Skeletal muscle tissue (tissue), 4 donors: ENCODE results near the gene ADIPOR2. TPM values are rescaled to one million over a fixed set of nuclear protein-coding genes. Genes with fewer than 3 reads are reported as not detected.

Experiments
- H3K27ac ChIP-seq: one replicate; pipeline ENCODE4 v1.7.0; 2013; ENCODE audit warnings: mild to moderate bottlenecking, low read depth, low read length, inconsistent platforms
- H3K27me3 ChIP-seq, 3 donors: one replicate each; pipeline ENCODE4 v1.7.0; 2013; ENCODE audit warnings: low read length in 3 of 3; ENCODE audit not compliant: control insufficient read depth in 3 of 3, insufficient read depth in 3 of 3
- H3K36me3 ChIP-seq, 3 donors: one replicate each; pipeline ENCODE4 v1.7.0; 2013; ENCODE audit warnings: low read length in 3 of 3; ENCODE audit not compliant: control insufficient read depth in 3 of 3, insufficient read depth in 3 of 3
- H3K4me1 ChIP-seq, 3 donors: one replicate each; pipeline ENCODE4 v1.7.0; 2013; ENCODE audit warnings: low read length in 3 of 3, mild to moderate bottlenecking in 3 of 3; ENCODE audit not compliant: control insufficient read depth in 3 of 3, insufficient read depth in 3 of 3
- H3K4me3 ChIP-seq, 3 donors: one replicate each; pipeline ENCODE4 v1.7.0; 2013; ENCODE audit warnings: low read length in 3 of 3
- H3K9ac ChIP-seq, 3 donors: one replicate each; pipeline ENCODE4 v1.7.0; 2013; ENCODE audit warnings: low read length in 3 of 3, mild to moderate bottlenecking in 3 of 3, moderate library complexity in 2 of 3, low read depth in 1 of 3
- H3K9me3 ChIP-seq, 3 donors: one replicate each; pipeline ENCODE4 v1.7.0; 2013; ENCODE audit warnings: low read length in 3 of 3; ENCODE audit not compliant: control insufficient read depth in 3 of 3
- total RNA-seq: library from RNA; depleted of rRNA; stranded (reverse); fragments of >200 nt; gene quantifications from one replicate; pipeline ENCODE4 v1.2.3, GENCODE V29; 2014
- donor health status: Osteomylitis.

Gene ADIPOR2
- total RNA-seq, 1 donor from 2014 or later = 35.5 TPM

DNA sequence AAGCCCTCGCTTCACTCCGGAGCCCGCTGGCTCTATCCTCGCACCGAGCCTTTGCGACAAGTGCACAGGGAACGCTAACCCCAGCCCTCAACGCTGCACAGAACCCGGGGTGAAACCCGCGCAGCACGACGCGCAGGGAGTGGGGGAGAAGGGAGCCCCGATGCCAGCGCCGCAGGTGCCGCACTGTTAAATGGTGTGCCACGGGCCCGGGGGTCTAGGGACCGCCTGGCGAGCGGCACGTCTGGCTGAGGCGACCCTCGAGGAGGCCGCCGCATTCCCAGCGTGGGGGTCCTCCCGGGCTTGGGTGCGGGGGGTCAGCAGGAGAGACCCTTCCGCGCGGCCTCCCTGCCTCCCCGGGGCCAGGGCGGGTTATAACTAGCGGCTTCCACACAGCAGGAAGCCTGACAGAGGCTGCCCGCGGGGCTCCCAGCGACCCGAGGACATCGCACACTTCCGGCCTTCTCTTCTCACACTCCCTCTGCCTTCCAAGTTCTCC, 105.7 kb downstream of the ADIPOR2 start:
- Histone ChIP-seq H3K27ac (peak overlapping the region; percentile 73), H3K9ac (peak overlapping the region; percentile 63 to 84 (median 70)), H3K27me3 (no peaks in the 10 kb centered on the region), H3K4me3 (peak overlapping the region; percentile 78 to 87 (median 81)), H3K4me1 (peaks cover 23 to 34% (median 30%) of the 10 kb centered on the region in 3 donors), H3K9me3 (no peaks in the 10 kb centered on the region), H3K36me3 (no peaks in the 10 kb centered on the region)

DNA sequence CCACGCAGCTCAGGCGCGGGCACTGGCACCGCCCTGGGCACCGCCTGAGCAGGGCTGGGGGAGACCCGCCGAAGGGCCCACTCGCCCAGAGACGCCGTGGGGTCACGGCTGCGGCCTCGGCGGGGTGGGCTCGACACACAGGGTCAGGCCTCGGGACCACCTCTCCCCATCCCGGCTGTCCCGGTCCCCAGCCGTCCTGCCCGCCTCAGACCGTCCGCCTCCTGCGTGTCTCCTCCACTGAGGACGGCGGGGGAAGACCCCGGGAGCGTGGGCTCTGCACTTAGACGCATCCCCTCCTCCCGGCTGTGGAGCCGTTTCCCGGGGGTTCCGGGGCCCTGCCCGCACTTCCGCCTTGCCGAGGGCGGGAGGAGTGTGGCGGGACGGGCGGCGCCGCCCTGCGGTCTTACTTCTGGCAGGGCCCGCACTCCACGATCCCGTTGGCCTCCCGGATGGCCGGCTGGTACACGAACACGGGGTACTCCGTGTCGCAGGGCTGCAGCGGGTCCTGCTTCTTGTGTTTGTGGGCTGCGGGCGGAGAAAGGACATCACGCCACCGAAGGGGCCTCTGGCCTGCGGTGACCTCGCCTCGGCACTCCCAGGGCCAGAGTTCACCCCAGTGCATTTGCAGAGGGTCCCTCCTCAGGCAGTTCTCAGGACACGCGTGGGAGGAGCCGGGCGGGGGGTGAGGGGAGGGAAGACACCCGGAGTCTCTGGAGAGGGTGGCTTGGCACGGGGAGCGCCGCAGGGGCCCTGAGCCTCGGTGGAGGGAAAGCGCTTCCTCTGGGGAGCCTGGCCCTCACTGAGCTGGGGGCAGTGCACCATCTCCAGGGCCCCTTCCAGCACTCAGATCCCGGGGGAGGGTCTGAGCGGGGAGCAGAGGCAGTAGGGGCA, 106.4 kb downstream of the ADIPOR2 start:
- peak overlapping the region; percentile 73 for H3K27ac ChIP-seq

DNA sequence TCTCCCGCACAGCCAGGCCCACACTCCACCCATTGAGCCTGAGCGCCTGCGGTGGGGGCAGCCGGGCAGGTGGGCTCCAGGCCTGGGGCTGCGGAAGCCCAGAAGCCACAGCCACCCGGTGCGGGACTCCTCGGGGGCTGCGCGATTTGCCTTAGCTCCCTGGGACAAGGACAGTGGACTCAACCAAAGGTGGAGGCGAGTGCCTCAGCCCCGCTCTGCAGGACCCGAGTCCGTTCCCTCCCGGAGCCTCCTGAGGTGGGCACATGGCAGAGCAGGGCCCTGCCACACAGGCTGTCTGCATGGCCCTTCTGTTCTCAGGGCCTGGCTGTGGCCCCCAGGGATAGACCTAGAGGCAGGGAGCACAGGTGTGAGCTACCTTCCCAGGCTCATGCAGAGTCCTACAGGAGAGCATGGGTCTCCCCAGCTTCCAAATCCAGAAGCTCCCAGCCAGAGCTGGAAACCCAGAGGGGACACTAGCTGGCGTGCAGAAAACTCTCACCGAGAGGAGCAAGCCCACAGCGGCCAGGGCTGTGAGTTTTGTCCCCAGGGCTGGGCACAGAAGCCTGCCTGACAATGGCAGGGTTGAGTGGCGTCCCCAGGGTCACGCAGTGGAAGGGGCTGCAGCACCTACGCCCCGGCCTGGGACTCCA, 107.2 kb downstream of the ADIPOR2 start:
- H3K9ac ChIP-seq = no peak overlapping the region
- H3K36me3 ChIP-seq = no peaks in the 10 kb centered on the region
- H3K27ac ChIP-seq = no peak overlapping the region
- no peak overlapping the region for H3K4me3 ChIP-seq
- no peaks in the 10 kb centered on the region for H3K9me3 ChIP-seq
- H3K4me1 ChIP-seq = peaks cover 22 to 28% (median 26%) of the 10 kb centered on the region in 3 donors
- no peaks in the 10 kb centered on the region for H3K27me3 ChIP-seq

More for the DNA sequence above, 106.4 kb downstream of the ADIPOR2 start:
- Histone ChIP-seq H3K9ac (peak overlapping the region; percentile 63 to 84 (median 65)), H3K4me1 (peaks cover 22 to 31% (median 26%) of the 10 kb centered on the region in 3 donors), H3K4me3 (peak overlapping the region; percentile 78 to 87 (median 81)), H3K36me3 (no peaks in the 10 kb centered on the region), H3K27me3 (no peaks in the 10 kb centered on the region), H3K9me3 (no peaks in the 10 kb centered on the region)

GRCh38 chr12:1798641-1799020, 107.8 kb downstream of the ADIPOR2 start:
- H3K27me3 ChIP-seq = no peaks in the 10 kb centered on the region
- no peaks in the 10 kb centered on the region for H3K9me3 ChIP-seq
- H3K9ac ChIP-seq = no peak overlapping the region
- no peaks in the 10 kb centered on the region for H3K36me3 ChIP-seq
- H3K4me3 ChIP-seq = no peak overlapping the region
- H3K4me1 ChIP-seq = peaks cover 22 to 26% (median 24%) of the 10 kb centered on the region in 3 donors
- no peak overlapping the region for H3K27ac ChIP-seq

GRCh38 chr12:1799051-1799881, 108.4 kb downstream of the ADIPOR2 start:
- no peak overlapping the region for H3K27ac ChIP-seq
- H3K9ac ChIP-seq = no peak overlapping the region
- no peak overlapping the region for H3K4me3 ChIP-seq
- no peaks in the 10 kb centered on the region for H3K36me3 ChIP-seq
- H3K27me3 ChIP-seq = no peaks in the 10 kb centered on the region
- no peaks in the 10 kb centered on the region for H3K9me3 ChIP-seq
- peaks cover 21 to 31% (median 29%) of the 10 kb centered on the region in 3 donors for H3K4me1 ChIP-seq

- Histone ChIP-seq H3K27me3 (no peaks in the 10 kb centered on the region), H3K9ac (no peak overlapping the region), H3K27ac (no peak overlapping the region), H3K9me3 (no peaks in the 10 kb centered on the region), H3K4me3 (no peak overlapping the region), H3K36me3 (no peaks in the 10 kb centered on the region), H3K4me1 (peaks cover 20 to 34% (median 29%) of the 10 kb centered on the region in 3 donors)
Observed at GRCh38 chr12:1799882-1800400, 109.1 kb downstream of the ADIPOR2 start.

DNA sequence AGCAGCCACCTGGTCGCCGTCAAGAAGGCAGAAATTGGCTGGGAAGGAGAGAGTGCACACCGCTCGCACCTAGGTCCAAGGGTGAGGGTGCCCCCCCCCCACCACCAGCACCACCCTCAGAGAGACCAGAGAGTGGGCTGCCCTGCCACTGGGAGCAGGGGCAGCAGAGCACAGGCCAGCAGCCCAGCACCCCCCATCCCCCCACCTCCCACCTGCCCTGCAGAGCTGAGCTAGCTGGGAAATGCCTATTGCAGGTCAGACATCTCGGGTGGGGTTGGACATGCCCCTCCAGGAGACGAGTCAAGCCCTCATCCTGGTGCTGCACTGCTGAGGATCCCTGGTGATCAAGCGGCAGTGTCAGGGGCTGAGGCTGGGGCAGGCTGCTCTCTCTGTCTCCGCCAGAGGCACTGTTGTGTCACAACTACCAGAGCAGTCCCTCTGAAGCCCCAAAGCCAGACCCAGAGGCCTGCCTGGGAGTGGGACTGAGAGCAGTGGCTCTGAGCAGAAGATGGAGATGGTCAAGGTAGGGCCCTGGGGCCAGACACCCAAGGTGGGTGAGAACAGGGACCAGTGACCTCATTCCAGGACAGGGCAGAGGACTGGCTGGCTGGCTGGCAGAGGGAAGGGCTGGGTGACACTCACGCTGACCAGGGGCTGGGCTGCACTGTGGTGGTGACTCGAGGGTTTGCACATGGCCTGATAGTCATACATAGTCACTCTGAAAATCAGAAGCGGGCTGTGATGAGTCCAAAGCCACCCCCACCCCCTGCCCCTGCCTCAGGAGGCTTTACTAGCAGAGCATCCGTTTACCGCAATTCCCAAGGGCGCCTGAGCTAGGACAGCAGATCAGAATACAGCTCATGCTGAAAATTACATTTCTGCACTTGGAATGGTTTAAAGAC, 109.8 kb downstream of the ADIPOR2 start:
- Histone ChIP-seq H3K27me3 (no peaks in the 10 kb centered on the region), H3K9me3 (no peaks in the 10 kb centered on the region), H3K4me1 (peaks cover 19 to 34% (median 29%) of the 10 kb centered on the region in 3 donors), H3K36me3 (no peaks in the 10 kb centered on the region), H3K27ac (no peak overlapping the region), H3K4me3 (no peak overlapping the region), H3K9ac (no peak overlapping the region)

DNA sequence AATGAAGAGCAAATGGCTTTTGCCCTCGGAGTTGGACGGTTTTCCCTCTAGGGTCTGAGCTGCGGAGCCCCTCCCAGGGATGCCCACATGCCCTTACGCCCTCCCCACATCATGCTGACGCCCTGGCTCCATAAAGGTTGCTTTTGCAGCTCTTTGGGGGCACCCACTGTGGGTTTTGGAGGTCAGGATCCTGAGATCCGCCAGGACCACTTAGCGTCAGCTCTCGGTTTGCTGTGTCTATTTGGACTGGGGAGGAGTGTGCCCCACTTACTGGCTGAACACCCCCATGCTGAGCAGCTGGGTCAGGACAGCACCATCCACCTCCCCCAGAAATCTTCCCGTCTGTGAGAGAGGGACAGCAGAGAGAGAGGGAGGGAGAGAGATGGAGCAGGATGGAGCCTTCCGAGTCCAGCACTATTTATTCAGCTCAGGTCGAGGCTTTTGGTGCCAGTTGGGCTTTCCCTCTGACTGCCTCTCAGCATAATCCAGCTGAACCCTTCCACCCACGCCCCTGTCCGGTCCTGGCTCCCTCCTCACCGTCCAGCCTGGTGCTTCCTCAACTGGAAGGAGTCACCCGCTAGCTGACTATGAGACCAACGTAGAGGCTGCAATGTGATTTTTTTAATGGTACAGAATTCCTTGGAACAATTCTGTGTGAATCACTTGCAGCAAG, 110.6 kb downstream of the ADIPOR2 start:
- peaks cover 16 to 34% (median 30%) of the 10 kb centered on the region in 3 donors for H3K4me1 ChIP-seq
- no peaks in the 10 kb centered on the region for H3K9me3 ChIP-seq
- H3K27ac ChIP-seq = no peak overlapping the region
- H3K36me3 ChIP-seq = no peaks in the 10 kb centered on the region
- no peaks in the 10 kb centered on the region for H3K27me3 ChIP-seq
- H3K9ac ChIP-seq = no peak overlapping the region
- H3K4me3 ChIP-seq = no peak overlapping the region
